Measurements from ENCODE around the gene ELAVL3. TPM values are rescaled to one million over a fixed set of nuclear protein-coding genes. Genes with fewer than 3 reads are reported as not detected.

ELAVL3 gene
- total RNA-seq, 1 donor from 2014 or later: not detected

DNA sequence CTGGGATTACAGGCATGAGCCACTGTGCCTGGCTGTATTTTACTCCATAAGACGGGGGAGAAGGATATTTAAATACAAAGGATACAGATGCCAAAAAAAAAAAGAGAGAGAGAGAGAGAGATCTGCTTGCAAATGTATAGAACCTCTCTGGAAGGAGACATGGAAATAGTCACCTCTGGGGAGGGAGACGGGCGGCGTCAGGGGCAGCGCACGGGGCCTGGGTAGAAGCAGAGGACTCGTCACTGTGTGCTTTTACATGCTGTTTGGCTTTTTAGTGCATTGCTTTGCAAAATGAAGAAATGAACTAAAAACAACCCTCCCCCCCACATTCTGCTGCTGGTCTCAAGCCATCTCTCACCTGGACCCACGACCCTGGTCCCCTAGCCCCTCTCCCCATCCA lies 29.6 kb upstream of the ELAVL3 start:
- H3K27me3 ChIP-seq: no peaks in the 10 kb centered on the region
- no peak for DNase-seq (ENCODE audit: low spot score in 2 of 2)
- H3K4me3 ChIP-seq: no peak overlapping the region
- intact Hi-C loops (cut with DNase I): no loop called here
- TF ChIP-seq, protein P1, sequence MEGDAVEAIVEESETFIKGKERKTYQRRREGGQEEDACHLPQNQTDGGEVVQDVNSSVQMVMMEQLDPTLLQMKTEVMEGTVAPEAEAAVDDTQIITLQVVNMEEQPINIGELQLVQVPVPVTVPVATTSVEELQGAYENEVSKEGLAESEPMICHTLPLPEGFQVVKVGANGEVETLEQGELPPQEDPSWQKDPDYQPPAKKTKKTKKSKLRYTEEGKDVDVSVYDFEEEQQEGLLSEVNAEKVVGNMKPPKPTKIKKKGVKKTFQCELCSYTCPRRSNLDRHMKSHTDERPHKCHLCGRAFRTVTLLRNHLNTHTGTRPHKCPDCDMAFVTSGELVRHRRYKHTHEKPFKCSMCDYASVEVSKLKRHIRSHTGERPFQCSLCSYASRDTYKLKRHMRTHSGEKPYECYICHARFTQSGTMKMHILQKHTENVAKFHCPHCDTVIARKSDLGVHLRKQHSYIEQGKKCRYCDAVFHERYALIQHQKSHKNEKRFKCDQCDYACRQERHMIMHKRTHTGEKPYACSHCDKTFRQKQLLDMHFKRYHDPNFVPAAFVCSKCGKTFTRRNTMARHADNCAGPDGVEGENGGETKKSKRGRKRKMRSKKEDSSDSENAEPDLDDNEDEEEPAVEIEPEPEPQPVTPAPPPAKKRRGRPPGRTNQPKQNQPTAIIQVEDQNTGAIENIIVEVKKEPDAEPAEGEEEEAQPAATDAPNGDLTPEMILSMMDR (IDR thresholded peaks at IDR 0.05): no peak
- H3K36me3 ChIP-seq: peaks cover 8 to 22% of the 10 kb centered on the region in 2 donors
- no peaks in the 10 kb centered on the region for H3K9me3 ChIP-seq
- no peak overlapping the region for H3K27ac ChIP-seq
- peaks cover 0 to 3% of the 10 kb centered on the region in 2 donors for H3K4me1 ChIP-seq

DNA sequence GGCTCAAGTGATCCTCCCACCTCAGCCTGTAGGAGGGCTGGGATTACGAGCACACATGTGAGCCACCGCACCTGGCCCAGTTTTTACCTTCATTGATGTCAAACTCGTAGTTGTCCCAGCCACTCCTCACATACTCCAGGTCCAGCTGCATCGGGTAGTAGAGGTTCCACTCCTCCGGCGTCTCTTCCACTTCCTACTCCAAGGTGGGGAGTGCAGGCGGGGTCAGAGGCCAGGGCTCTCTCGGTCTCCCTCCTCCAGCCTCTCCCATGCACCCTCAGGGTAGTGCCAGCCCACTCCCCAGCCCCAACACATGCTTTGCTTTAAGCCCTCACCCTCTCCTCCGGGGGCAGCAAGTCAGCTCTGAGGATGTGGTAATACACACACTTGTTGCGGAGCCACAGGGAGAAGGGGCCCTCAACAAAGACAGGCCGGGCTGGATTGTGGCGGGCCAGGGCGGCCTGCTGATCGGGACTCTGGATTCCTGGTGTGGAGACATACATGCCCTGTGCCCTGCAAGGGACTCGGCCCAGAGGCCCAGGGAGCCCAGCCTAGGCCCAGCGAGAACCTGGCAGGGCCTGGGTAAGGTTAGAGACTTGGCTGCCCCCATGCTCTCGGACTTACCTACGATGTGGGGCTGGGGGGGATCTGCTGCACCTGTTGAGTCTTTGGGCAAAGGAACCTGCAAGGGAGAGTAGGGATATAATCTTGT lies 26.7 kb upstream of the ELAVL3 start:
- H3K36me3 ChIP-seq: peaks cover 2 to 10% of the 10 kb centered on the region in 2 donors
- TF ChIP-seq, protein P1 (IDR thresholded peaks at IDR 0.05): no peak
- intact Hi-C loops (cut with DNase I): loop anchor here (5.0 kb wide), 1 partner anchor 125 kb away; the partner anchor contains the start of gene EPOR
- no peaks in the 10 kb centered on the region for H3K9me3 ChIP-seq
- H3K27me3 ChIP-seq: no peaks in the 10 kb centered on the region
- peaks cover 2 to 6% of the 10 kb centered on the region in 2 donors for H3K4me1 ChIP-seq
- no peak overlapping the region for H3K4me3 ChIP-seq
- DNase-seq (ENCODE audit: low spot score in 2 of 2): no peak
- no peak overlapping the region for H3K27ac ChIP-seq

DNA sequence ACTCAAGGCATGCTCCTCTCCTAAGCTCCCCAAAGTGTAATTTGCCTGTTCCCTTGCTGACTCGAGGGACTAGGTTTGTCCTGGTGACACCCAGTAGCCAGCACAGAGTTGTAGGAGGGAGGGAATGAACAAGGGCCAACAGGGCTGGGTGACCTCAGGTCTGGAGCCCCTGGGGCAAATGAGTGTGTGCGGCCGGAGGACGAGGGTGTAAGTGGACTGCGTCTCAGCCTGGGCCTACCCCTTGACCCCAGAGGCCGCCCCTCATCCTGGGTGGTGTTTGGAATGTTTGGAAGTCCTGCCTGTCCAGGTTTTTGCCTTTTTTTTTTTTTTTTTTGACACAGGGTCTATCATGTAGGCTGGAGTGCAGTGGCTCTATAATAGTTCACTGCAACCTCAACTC lies 26.1 kb upstream of the ELAVL3 start:
- Histone ChIP-seq H3K9me3 (no peaks in the 10 kb centered on the region), H3K4me1 (peaks cover 2 to 6% of the 10 kb centered on the region in 2 donors), H3K27me3 (no peaks in the 10 kb centered on the region), H3K36me3 (peaks cover 0 to 5% of the 10 kb centered on the region in 2 donors), H3K4me3 (no peak overlapping the region), H3K27ac (no peak overlapping the region)
- no peak for DNase-seq (ENCODE audit: low spot score in 2 of 2)
- TF ChIP-seq, protein P1 (IDR thresholded peaks at IDR 0.05): no peak
- intact Hi-C loops (cut with DNase I): loop anchor here (5.0 kb wide), 1 partner anchor 125 kb away; the partner anchor contains the start of gene EPOR

DNA sequence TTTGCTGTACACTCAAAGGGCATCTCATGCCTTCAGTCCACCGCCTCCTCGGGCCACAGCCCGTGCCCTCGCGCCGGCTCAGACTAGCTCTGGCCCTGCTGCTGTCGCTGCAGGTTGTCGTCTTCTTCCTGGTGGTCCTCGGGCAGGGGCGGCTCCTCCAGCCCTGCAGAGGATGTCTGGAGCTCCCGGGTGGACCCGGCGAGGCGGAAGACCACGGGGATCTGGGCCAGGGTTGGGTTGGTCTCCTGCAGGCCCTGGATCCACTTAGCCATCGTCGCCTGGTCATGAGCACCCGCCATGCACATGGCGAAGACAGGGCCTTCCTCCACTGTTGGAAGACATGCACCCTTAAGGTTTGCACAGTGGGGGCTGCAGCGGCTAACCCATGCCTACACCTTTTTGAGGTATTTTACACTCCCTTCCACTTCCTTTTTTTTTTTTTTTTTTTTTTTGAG lies 25.3 kb upstream of the ELAVL3 start:
- intact Hi-C loops (cut with DNase I): loop anchor here (5.0 kb wide), 1 partner anchor 124 kb away; the partner anchor contains the start of gene EPOR
- H3K9me3 ChIP-seq: no peaks in the 10 kb centered on the region
- H3K4me3 ChIP-seq: peak overlapping the region; percentile 84 to 94
- TF ChIP-seq, protein P1 (IDR thresholded peaks at IDR 0.05): no peak
- no peak for DNase-seq (ENCODE audit: low spot score in 2 of 2)
- H3K27me3 ChIP-seq: no peaks in the 10 kb centered on the region
- peaks cover 0 to 2% of the 10 kb centered on the region in 2 donors for H3K36me3 ChIP-seq
- peaks cover 2 to 6% of the 10 kb centered on the region in 2 donors for H3K4me1 ChIP-seq
- H3K27ac ChIP-seq: peak overlapping the region; percentile 95 to 97

DNA sequence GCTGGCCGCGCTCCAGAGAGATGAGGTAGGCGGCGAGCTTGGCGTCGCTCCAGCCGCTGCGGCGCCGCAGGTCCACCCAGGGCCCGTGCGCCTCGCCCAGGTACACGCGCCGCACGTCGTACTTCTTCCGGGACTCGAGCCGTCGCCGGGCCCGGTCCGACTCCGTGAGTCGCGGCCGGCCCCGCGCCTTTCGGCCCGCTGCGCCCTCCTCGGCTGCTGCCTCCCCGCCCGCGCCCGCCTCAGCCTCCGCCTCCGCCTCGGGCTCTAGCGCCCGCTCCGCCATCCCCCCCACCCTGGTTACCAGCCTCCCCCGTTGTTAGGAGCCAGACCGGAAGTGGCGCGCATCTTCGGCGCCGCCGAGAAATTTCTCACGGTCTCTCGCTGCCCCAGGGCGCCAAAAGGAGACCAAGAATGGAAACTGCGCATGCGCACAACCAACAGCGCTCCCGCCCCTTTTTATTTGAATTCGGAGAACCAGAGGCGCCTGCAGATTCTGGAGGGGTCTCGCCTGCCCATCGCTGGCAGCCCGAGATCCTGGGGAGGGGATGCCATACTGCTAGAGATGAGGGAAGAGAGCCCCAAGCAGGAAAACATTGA lies 24.8 kb upstream of the ELAVL3 start, which contains the start of gene ZNF653:
ZNF653 (minus strand) TSS at position 336 of the 597 bp plus-strand sequence; CDS start at position 283, 53 bp downstream.
- Histone ChIP-seq H3K36me3 (no peaks in the 10 kb centered on the region), H3K4me1 (peaks cover 2 to 6% of the 10 kb centered on the region in 2 donors), H3K9me3 (no peaks in the 10 kb centered on the region), H3K4me3 (peak within 1 kb of the TSS; percentile 84 to 94), H3K27ac (peak within 1 kb of the TSS; percentile 95 to 97), H3K27me3 (no peaks in the 10 kb centered on the region)
- TF ChIP-seq, protein P1 (IDR thresholded peaks at IDR 0.05): no peak
- DNase-seq (ENCODE audit: low spot score in 2 of 2): peak; percentile 61 to 96
- intact Hi-C loops (cut with DNase I): loop anchor here (1.0 to 5.0 kb wide), 4 partner anchors 24 to 123 kb away; partner anchors contain the start of genes ECSIT, EPOR, ODAD3 and PRKCSH

All from ascending aorta (tissue), 2 donors.